DMS153 (cell line): ENCODE results near the gene ACAD8.

Experiments
- DNase-seq: peaks from one replicate; lab custom pipeline; 2025; lab: John Stamatoyannopoulos, UW

ACAD8 gene

DNA sequence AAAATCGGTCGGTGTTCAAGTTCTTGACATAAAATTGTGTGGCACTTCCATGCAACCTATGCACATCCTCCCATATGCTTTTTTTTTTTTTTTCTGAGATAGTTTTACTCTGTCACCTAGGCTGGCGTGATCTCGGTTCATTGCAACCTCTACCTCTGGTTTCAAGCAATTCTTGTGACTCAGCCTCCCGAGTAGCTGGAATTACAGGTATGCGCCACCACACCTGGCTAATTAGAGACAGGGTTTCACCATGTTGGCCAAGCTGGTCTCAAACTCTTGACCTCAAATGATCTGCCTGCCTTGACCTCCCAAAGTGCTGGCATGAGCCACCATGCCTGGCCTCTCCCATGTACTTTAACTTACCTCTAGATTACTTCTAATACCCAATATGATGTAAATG lies 37.8 kb downstream of the ACAD8 start:
- DNase-seq: no peak

DNA sequence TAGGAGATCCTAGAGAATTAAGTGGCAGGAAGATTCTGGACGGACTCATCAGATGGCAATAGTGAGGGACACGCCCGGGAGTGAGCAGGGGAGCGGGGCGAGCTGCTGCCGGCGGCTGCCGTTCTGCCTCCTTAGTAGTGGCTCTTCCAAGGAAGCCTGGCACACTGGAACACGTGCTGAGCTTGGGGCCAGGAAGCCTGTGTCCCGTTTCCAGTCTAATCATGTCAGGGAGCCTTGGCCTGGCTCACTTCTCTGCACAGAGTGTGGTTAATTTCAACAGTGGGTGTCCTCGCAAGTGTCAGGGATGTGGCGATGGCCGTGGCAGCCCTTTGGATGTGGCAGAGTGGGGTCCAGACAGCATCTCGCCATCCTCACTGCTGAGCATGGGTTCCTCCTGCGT lies 39.3 kb downstream of the ACAD8 start:
- DNase-seq: no peak

DNA sequence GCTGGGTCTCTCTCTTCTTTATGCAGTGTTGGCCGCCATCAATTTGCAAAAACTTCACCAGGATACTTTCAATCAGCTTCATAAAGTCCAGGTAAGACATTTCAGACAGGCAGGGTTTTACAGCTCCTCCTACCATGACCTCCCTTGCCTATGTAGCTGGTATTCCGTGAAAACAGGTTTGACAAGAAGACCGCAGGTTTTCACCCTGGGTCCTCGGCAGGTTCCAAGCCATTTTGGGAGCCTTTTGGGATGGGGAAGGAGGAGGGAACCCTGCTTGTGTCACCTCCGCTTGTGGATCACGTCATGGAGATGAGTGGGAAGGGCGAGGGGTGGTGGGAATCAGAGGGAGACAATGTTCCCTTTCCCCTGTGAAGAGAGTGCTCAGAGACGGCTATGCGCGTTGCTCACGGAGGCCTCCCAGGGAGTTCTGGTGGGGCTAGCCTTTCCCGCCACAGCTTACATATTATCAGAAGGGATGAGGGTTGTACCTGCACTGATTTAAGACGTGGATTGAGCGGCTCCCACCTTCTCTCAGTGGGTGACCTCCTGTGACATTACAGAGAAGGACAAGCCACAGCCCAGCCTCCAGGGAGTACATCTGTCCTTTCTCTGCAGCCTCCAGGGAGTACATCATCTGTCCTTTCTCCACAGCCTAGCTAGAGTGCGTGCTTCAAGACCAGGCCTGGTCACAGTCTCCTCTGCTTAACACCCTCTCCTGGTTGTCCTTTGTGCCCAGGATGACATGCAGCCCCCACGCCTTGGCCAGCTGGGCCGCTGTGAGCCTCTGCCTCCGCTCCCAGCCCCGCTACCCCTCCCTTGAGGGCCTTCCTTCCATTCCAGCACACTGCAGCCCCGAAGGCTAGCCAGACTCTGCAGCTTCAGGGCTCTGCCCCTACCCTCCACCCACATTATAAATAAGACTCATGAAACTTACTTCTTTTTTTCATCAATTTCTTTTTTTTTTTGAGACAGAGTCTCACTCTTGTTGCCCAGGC lies 40.0 kb downstream of the ACAD8 start:
- DNase-seq: no peak

DNA sequence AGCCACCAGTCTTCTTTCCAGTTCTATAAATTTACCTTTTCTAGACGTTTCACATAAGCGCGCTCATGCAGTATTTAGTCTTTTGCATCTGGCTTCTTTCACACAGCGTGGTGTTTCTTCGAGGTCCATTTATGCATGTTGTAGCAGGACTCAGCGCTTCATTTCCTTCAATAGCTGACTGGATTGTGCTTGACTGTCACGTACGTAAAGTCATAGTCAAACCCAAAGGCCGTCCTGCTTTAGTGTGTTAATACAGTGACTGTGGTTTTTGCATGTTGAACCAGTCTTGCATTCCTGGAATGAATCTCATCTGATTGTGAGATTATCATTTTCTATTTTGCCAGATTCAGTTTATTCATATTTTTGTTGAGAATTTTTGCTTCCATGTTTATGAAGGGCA lies 41.3 kb downstream of the ACAD8 start:
- no peak for DNase-seq

DNA sequence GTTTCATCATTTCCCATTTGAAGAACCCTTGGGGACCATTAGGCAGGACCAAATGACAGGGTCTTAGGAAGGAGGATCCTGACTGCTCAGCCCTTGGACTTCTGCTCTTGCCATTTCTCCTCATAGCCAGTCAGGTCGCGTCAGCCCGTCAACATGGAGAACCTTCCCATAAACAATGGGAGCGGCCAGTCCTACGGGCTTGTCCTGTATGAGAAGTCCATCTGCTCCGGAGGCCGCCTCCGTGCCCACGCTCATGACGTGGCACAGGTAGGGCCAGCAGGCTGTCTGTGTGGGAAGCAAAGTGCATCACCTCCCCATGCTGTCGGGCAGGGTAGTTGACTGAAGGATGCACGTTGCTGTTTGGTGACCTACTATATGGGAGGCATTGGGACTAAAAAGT lies 58.9 kb downstream of the ACAD8 start:
- no peak for DNase-seq

DNA sequence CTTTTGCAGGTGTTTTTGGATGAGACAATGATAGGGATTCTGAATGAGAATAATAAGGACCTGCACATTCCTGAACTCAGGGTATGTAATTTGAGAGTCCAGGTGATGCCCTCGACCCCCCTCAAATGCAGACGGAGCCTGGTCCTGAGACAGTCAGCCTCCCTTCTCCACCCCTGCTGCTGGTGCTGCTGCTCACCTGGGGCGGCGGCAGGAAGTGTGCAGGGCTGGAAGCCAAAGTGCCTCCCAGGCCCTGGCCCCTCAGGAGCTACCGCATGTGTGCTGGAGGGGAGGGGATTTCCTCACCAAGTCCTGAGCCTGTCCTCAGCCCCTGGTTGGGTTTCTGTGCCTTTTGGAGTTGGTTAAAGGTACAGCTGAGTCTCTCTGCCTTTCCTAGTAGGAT lies 59.4 kb downstream of the ACAD8 start:
- DNase-seq: no peak

DNA sequence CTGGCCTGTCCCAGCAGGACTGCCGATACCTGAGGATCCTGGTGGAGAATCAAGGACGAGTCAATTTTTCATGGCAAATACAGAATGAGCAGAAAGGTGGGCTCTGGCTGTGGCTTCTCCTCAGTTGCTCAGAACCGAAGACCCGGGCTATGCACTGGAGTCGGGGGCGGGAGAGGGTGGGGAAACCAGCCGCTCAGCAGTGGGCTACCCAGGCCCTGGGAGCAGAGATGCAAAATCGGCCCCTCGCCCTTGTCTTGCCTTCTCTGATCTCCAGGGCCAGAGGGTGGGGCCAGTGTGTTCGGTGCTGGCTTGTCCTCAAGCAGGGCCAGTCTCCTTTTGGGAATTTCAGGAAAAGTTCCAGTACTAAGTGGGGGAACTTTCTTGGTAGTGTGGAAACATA lies 60.0 kb downstream of the ACAD8 start:
- DNase-seq: no peak

DNA sequence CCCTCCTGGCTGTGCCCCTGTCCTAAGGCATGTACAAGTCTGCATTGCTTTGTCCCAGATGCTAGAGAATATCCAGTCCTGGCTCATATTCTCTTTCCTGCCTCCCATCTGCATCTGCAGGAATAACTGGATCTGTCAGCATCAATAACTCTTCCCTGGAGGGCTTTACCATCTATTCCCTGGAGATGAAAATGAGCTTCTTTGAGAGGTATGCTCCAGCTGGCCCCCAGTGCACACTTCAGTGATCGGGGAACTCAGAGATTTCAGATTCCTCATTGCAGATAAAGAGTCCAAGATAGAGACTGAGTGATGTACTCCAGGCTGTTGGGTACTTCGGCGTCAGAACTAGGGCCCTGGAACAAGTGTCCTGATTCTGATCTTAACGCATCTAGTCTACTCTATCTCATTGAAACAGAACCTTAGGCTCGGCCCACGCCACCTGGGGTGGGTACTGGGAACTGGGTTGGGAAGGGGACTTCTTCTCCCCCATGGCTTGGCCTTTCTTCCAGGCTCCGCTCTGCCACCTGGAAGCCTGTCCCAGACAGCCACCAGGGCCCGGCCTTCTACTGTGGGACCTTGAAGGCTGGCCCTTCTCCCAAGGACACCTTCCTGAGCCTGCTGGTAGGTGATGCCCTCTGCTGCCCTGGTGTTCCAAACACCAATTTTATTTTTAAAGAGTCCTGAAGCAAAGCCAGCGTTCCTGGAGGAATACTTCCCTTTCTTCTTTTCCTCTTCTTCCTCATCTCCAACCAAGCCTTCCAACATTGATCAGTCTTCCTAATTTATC lies 60.6 kb downstream of the ACAD8 start:
- no peak for DNase-seq
